ENCODE results near the gene DSCAM.

- TF ChIP-seq CTCF (IDR thresholded peaks at IDR 0.05) (no peak), EP300 (IDR thresholded peaks at IDR 0.05) (no peak)
Measured at GRCh38 chr21:40634141-40634540, 212.8 kb downstream of the DSCAM start.
